Cardiac muscle cell (in vitro differentiated cells and primary cell): ENCODE data around the gene SIVA1. TPM values are rescaled to one million over a fixed set of nuclear protein-coding genes. Genes with fewer than 3 reads are reported as not detected.
"Not testable (repeated sequence)": the region's sequence is repeated elsewhere in the genome, so short reads cannot be mapped to it uniquely, and the experiment has no call there.

ENCODE experiments used
- DNase-seq, 2 donors: peaks; one replicate each; pipeline versions ENCODE4 v3.0.0 to v3.0.0-alpha.2; 2010 to 2017; ENCODE audit warnings: low read depth in 1 of 2, low spot score in 1 of 2
- H3K27ac ChIP-seq: fragments of 200-600 bp; sonication (generic); 2 replicates; pipeline ENCODE4 v1.5.1; 2016
- H3K27me3 ChIP-seq: fragments of 200-600 bp; sonication (generic); 2 replicates; pipeline ENCODE4 v1.6.0; 2016; ENCODE audit warnings: control low read depth
- H3K36me3 ChIP-seq: fragments of 200-600 bp; sonication (generic); 2 replicates; pipeline ENCODE4 v1.5.1; 2016; ENCODE audit warnings: control low read depth
- H3K4me1 ChIP-seq: fragments of 200-600 bp; sonication (generic); 2 replicates; pipeline ENCODE4 v1.8.1; 2017; ENCODE audit warnings: low read depth, mild to moderate bottlenecking, mixed run types
- H3K4me3 ChIP-seq: fragments of 200-600 bp; sonication (generic); 2 replicates; pipeline ENCODE4 v1.5.1; 2016; ENCODE audit warnings: mild to moderate bottlenecking
- H3K9me3 ChIP-seq: fragments of 200-600 bp; sonication (generic); 2 replicates; pipeline ENCODE4 v1.5.1; 2017; ENCODE audit warnings: low read depth, mild to moderate bottlenecking, control low read depth
- CTCF ChIP-seq: IDR thresholded peaks from 2 replicates; pipeline ENCODE4 v1.5.1; 2012; ENCODE audit warnings: low read depth, mild to moderate bottlenecking, low read length
- polyA plus RNA-seq: library from polyadenylated mRNA; unstranded; fragments of >200 nt; fragmentation: Nextera tagmentation; extraction: Ambion mirVana; gene quantifications from 2 replicates; pipeline ENCODE4 v1.2.1, GENCODE V29; 2016
- total RNA-seq: library from RNA; depleted of rRNA; stranded (reverse); fragments of >200 nt; gene quantifications from 2 replicates; pipeline ENCODE4 v1.2.3, GENCODE V29; 2016

The SIVA1 gene
- total and polyA plus RNA-seq, 2 experiments from 2014 or later = 145 to 278 TPM

DNA sequence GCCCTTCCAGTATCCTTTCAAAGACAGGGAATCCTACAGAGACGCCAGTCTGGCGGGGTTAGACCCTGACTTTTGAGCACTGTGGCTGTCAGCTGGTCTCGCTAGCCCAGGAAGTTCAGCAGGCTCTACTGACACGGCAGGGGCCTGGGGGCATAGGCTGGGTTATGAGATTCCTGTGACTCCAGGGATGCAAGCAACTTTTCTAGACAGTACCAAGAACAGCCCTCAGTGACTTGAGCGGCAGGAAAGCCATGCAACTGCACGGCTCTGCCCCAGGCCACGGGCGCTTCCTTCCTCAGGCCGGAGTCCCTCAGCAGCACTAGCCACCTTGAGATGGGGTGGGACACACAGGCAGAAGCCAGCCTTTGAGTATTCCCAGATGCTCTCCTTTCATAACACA is 5.1 kb upstream of the SIVA1 start:
- Histone ChIP-seq H3K9me3 (no peaks in the 10 kb centered on the region), H3K4me1 (no peaks in the 10 kb centered on the region), H3K36me3 (no peaks in the 10 kb centered on the region), H3K27ac (no peak overlapping the region), H3K27me3 (no peaks in the 10 kb centered on the region), H3K4me3 (no peak overlapping the region)
- no peak for DNase-seq
- no peak for TF ChIP-seq CTCF

DNA sequence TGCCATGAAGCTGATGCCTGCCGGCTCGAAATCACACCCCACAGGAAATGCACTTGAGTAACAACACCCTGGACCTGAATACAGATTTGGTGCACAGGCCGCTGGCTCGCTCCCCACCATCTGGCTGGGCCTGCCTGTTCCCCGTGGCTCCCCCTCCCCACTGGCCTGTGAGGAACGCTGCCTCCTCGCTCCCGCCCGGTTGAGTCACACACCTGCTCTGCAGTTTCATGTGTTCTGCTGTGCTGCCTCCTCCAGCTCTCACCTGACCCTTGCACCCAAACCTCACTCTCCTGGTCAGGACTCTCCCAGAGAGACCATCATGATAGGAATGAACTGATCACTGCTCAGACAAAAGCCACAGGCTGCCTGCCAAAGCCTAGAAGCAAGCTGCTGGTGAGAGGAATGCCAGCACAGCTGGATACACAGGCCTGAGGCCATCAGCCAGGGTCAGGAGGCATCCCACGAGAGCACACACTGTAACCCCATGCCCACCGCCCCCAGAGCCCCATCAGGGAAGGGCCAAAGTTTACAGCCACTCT is 3.8 kb upstream of the SIVA1 start:
- Histone ChIP-seq H3K27me3 (no peaks in the 10 kb centered on the region), H3K9me3 (no peaks in the 10 kb centered on the region), H3K4me3 (no peak overlapping the region), H3K4me1 (peaks cover 5% of the 10 kb centered on the region), H3K36me3 (no peaks in the 10 kb centered on the region), H3K27ac (no peak overlapping the region)
- DNase-seq = no peak
- no peak for TF ChIP-seq CTCF

- no peaks in the 10 kb centered on the region for H3K36me3 ChIP-seq
- peaks cover 8% of the 10 kb centered on the region for H3K4me1 ChIP-seq
- no peak for DNase-seq
- TF ChIP-seq CTCF = no peak
- no peaks in the 10 kb centered on the region for H3K27me3 ChIP-seq
- H3K9me3 ChIP-seq = no peaks in the 10 kb centered on the region
- H3K4me3 ChIP-seq = no peak overlapping the region
- H3K27ac ChIP-seq = no peak overlapping the region
Measured at GRCh38 chr14:104750056-104750752, 2.7 kb upstream of the SIVA1 start.

DNA sequence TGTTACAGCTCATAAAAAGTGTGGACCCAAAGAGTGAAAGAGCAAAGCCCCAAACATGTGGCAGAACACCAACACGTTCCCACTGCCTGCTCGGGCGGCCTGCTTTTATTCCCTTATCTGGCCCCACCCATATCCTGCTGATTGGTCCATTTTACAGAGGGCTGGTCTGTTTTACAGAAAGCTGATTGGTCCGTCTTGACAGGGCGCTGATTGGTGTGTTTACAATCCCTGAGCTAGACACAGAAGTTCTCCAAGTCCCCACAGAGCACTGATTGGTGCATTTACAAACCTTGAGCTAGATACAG is 2.2 kb upstream of the SIVA1 start:
- not testable (repeated sequence) for H3K4me1 ChIP-seq, DNase-seq, H3K4me3 ChIP-seq, H3K27me3 ChIP-seq, H3K27ac ChIP-seq, H3K36me3 ChIP-seq, H3K9me3 ChIP-seq

DNA sequence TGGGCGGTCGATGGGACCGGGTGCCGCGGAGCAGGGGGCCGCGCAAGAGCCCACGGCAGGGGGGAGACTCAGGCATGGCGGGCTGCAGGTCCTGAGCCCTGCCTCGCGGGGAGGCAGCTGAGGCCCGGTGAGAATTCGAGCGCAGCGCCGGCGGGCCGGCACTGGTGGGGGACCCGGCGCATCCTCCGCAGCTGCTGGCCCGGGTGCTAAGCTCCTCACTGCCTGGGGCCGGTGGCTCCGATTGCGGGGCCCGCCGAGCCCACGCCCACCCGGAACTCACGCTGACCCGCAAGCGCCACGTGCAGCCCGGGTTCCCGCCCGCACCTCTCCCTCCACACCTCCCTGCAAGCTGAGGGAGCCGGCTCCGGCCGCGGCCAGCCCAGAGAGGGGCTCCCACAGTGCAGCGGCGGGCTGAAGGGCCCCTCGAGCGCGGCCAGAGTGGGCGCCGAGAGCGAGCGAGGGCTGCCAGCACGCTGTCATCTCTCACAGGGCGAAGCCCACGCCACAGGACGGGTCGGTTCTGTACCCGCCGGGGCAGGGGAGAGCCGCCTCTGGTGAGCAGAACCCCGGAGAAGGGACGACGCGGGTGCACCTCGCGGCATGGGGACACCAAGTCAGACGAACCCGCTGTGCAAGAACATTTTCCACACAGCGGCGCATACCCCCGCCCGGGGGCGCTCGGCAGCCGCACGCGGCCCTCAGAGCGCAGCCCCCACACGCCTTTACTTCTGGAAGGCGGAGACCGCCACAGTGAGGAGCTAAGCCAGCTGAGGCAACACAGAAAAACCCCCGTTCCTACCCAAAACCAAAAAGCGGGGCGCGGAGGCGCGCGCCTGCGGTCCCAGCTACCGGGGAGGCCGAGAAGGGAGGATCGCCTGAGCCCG is 1.2 kb upstream of the SIVA1 start:
- peaks cover 8% of the 10 kb centered on the region for H3K4me1 ChIP-seq

More for the DNA sequence above, 1.2 kb upstream of the SIVA1 start:
- peaks cover 8% of the 10 kb centered on the region for H3K36me3 ChIP-seq
- no peaks in the 10 kb centered on the region for H3K27me3 ChIP-seq
- H3K9me3 ChIP-seq = no peaks in the 10 kb centered on the region
- H3K27ac ChIP-seq = peak overlapping the region; percentile 80
- H3K4me3 ChIP-seq = peak overlapping the region; percentile 53
- TF ChIP-seq CTCF = no peak
- no peak for DNase-seq
